Choroid plexus epithelial cell (primary cell): ENCODE results near the gene GNAO1.

ENCODE experiments used
- DNase-seq: peaks from one replicate; pipeline ENCODE4 v3.0.0-alpha.2; 2010; ENCODE audit warnings: low read depth
- H3K4me3 ChIP-seq: 2 replicates; pipeline ENCODE4 v1.5.1; 2011; ENCODE audit warnings: low read depth, mild to moderate bottlenecking, control low read depth, low read length, moderate library complexity
- TF ChIP-seq, protein P1 (sequence below): conservative IDR thresholded peaks from 2 replicates; pipeline ENCODE4 v1.5.1; 2011; ENCODE audit warnings: low read depth, mild to moderate bottlenecking, control low read depth, inconsistent platforms, low read length, moderate library complexity

Gene GNAO1

DNA sequence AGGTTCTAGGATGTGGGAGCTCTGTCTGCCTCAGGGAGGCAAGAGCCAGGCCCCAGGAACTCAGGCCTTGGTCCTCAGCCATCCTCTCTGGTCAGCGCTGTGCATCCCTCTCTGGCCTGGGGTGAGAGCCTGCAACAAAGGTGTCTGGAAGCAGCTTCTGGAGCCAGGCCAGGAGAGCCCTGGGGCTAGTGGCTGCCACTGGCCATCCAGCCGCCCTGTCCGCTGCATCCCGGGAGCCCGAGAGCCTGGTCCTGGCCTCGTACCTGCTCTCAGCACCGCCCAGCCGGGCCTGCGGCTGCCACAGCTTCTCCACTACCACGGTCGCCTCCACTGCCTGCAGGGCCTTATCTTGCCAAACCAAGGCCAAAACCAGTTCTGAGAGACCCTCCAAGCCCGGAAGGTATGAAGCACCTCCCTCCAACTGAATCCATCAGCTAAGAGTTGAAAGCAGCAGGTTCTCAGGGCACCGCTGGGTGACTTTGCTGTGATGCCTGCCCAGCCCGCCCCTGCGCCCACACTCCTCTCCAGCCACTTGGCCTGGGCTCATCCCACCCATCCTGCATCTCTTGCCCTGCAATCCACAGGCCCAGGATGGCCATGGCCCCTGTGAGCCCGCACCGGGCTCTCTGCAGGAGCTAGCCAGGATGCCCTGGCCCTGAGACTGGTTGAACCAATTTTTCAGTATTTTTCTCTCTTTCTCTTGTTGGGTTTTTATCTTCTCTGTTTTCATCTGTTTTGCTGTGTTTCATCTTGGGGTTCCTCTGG is 148.3 kb downstream of the GNAO1 start:
- DNase-seq = no peak
- TF ChIP-seq, protein P1, sequence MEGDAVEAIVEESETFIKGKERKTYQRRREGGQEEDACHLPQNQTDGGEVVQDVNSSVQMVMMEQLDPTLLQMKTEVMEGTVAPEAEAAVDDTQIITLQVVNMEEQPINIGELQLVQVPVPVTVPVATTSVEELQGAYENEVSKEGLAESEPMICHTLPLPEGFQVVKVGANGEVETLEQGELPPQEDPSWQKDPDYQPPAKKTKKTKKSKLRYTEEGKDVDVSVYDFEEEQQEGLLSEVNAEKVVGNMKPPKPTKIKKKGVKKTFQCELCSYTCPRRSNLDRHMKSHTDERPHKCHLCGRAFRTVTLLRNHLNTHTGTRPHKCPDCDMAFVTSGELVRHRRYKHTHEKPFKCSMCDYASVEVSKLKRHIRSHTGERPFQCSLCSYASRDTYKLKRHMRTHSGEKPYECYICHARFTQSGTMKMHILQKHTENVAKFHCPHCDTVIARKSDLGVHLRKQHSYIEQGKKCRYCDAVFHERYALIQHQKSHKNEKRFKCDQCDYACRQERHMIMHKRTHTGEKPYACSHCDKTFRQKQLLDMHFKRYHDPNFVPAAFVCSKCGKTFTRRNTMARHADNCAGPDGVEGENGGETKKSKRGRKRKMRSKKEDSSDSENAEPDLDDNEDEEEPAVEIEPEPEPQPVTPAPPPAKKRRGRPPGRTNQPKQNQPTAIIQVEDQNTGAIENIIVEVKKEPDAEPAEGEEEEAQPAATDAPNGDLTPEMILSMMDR = no peak
- H3K4me3 ChIP-seq = no peak overlapping the region

DNA sequence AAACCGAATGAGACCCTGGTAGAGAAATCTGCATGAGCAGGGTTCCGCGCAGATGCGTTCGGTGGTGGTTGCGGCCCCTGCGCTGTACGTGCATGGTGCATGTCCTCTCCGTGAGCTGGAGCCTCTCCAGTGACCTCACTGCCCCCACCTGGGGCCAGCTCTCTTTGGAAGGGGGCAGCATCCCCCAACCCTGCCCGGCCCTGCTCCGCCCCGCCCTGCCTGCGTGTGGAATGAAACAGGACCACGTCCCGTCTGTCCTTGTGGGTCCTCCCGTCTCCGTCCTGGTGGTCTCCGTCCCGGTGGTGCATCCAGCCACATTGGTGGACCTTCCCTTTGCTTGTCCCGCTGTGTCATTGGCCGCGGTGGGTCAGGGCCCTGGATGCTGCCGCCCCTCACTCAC is 149.1 kb downstream of the GNAO1 start:
- no peak for DNase-seq
- H3K4me3 ChIP-seq = no peak overlapping the region
- TF ChIP-seq, protein P1 = no peak

DNA sequence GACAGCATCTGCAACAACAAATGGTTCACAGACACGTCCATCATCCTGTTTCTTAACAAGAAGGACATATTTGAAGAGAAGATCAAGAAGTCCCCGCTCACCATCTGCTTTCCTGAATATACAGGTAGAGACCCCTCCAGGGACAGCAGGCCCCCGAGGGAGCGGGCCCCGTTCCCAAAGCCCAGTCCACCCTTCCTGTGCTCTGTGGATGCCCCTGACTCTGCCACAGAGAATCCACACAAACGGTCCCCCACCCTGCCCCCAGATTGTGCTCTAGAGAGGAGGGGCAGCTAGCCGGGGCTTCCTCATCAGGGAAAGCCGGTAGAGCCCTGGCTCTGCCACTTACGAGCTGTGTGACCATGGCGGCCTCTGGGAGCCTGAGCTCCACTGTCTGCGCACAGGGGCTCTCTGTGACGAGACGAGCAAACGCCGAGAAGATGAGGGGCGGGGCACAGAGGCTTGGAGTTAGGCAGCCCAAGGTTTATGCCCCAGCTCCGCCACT is 149.6 kb downstream of the GNAO1 start:
- DNase-seq = no peak
- TF ChIP-seq, protein P1 = no peak

DNA sequence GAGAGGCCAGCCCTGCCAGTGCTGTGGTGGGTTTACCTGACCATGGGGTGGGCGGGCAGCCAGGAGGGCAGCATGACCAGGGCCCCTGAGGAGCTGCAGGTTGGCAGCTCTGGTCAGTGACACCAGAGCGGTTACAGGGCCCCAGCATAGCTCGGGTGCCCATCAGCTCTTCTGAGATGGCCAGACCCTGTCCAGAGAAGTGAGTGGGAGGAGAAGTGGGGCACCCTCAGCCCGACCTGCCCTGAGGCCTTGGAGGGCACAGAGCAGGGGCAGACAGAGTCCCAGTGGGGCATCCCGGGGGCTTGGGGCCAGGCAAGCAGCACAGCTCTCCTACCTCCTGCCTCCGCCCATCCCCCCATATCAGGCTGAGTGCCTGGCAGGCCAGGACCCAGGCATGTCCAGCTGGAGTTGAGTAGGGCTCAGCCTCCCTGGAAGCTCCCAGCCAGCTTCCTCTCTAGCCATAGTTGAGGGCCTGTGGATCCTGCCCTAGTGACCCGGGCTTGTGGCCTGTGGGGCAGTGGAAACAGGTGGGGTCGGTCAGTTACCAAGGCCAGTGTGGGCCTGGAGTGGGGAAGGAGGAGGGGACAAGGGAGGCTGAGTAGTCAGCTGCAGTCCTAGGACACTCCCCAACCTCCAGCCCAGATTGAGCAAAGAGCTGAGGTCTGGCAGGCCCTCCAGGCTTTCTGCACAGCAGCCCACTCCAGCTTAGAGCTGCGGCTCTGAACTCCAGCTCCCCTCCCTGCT is 150.5 kb downstream of the GNAO1 start:
- H3K4me3 ChIP-seq = no peak overlapping the region
- peak; percentile 10 for DNase-seq
- TF ChIP-seq, protein P1 = no peak

More for the DNA sequence above, 149.6 kb downstream of the GNAO1 start:
- H3K4me3 ChIP-seq = no peak overlapping the region

DNA sequence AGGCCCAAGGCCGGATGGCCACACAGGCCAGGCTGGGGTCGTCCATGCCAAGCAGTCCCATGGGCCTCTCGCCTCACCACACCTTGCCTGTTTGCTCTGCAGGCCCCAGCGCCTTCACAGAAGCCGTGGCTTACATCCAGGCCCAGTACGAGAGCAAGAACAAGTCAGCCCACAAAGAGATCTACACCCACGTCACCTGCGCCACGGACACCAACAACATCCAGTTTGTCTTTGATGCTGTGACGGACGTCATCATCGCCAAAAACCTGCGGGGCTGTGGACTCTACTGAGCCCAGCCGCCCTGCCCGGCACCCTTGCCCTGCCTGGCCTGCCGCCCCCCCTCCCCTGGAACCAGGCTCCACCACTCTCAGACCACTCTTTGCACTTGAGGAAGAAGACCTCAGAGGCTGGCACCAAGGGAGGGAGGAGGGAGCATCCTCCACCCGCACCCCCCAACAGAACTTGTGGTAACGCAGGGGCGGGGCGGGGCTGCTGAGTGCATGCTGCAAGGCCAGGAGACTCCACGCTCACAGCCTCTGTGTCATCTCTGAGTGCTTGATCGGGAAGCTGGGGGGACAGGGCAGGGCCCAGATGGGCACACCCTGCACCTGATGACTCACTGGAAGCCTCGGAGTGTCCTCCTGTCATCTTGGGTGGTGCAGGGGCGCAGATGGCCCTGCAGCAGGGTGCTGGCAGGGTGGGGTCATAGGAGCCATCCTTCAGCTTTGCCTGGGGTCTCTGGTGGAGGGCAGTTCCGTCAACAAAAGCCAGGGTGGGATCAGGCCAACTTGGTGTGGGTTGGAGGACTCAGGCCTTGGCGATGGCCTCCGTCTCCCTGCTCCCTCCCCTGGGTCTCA is 152.6 kb downstream of the GNAO1 start:
- TF ChIP-seq, protein P1 = no peak
- DNase-seq = no peak
- H3K4me3 ChIP-seq = no peak overlapping the region

DNA sequence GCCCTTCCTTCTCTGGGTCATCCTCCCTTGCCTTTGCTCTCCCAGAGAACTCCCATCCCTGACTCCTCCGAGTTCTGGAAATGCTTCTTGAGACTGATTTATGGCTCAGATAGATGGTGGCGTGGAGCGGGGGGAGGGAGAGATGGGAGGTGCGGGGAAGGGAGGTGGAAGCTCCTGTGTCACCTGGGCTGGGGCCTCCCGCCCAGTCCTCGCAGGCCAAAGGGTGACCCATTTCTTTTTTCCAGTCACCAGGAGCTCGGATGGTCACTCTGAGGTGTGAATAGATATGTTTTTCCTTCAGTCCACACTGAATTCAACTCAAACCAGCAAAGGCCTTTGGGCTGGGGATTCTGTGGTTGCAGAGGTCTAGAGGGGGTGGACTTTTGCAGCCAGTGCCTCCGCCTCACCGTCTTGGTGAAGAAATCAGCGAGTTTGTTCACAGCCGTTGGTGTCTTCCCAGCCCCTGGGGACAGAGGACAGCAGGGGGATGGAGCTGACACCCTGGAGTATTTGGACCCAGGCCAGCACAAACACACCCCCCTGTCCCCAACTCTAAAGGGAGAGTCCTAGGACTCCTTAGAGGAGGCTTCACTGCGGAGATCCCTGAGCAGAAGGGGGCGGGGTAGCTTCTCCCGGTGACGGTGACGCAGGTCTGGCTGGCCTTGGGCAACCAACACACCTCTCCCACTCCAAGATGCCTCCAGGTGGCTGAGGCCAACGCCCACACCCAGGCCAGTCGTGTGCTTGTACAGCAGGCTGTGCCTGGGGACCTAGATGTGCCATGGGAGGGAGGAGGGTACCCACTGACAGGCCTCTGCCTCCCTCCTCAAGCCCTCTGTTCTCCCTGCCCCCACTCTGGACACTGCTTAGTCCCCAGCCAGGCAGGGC is 153.5 kb downstream of the GNAO1 start:
- no peak for DNase-seq
- TF ChIP-seq, protein P1 = no peak
- H3K4me3 ChIP-seq = no peak overlapping the region
